H9 (cell line): ENCODE results near the gene EVPL. TPM values are rescaled to one million over a fixed set of nuclear protein-coding genes. Genes with fewer than 3 reads are reported as not detected.
A peak's percentile ranks its signal among the peaks of the same experiment; 100 is the strongest.

Experiments used
- DNase-seq: peaks from one replicate; pipeline ENCODE4 v3.0.0-alpha.2; 2017
- H2AFZ ChIP-seq: one replicate; pipeline ENCODE4 v1.6.1; 2013; ENCODE audit warnings: mild to moderate bottlenecking, low read length, control low read depth, moderate library complexity
- H2AK5ac ChIP-seq: 2 replicates; pipeline ENCODE4 v1.6.1; 2013; ENCODE audit warnings: low read length, control low read depth, mixed read lengths; ENCODE audit not compliant: insufficient read length
- H2BK120ac ChIP-seq: one replicate; pipeline ENCODE4 v1.6.1; 2013; ENCODE audit warnings: low read depth, mild to moderate bottlenecking, low read length, control low read depth, inconsistent platforms; ENCODE audit not compliant: poor library complexity, severe bottlenecking
- H2BK12ac ChIP-seq: 2 replicates; pipeline ENCODE4 v1.6.1; 2013; ENCODE audit warnings: low read length, control low read depth, mixed read lengths, low read depth; ENCODE audit not compliant: insufficient read length
- H2BK15ac ChIP-seq: 2 replicates; pipeline ENCODE4 v1.6.1; 2013; ENCODE audit warnings: low read depth, low read length, control low read depth
- H2BK20ac ChIP-seq: one replicate; pipeline ENCODE4 v1.6.1; 2013; ENCODE audit warnings: low read depth, mild to moderate bottlenecking, low read length, control low read depth, inconsistent platforms; ENCODE audit not compliant: poor library complexity, severe bottlenecking
- H2BK5ac ChIP-seq: 2 replicates; pipeline ENCODE4 v1.6.1; 2013; ENCODE audit warnings: low read length, control low read depth, mixed read lengths; ENCODE audit not compliant: insufficient read length
- H3K14ac ChIP-seq: 2 replicates; pipeline ENCODE4 v1.6.1; 2013; ENCODE audit warnings: low read length, control low read depth; ENCODE audit not compliant: insufficient read depth
- H3K18ac ChIP-seq: 2 replicates; pipeline ENCODE4 v1.6.1; 2013; ENCODE audit warnings: low read depth, mild to moderate bottlenecking, mixed read lengths, low read length, control low read depth; ENCODE audit not compliant: insufficient read length
- H3K23ac ChIP-seq: 2 replicates; pipeline ENCODE4 v1.6.1; 2013; ENCODE audit warnings: low read length, control low read depth, mixed read lengths, low read depth; ENCODE audit not compliant: insufficient read length
- H3K23me2 ChIP-seq: 2 replicates; pipeline ENCODE4 v1.6.1; 2013; ENCODE audit warnings: low read depth, mild to moderate bottlenecking, mixed read lengths, low read length, control low read depth; ENCODE audit not compliant: insufficient read length, poor library complexity, severe bottlenecking
- H3K27ac ChIP-seq: 2 replicates; pipeline ENCODE4 v1.5.1; 2013; ENCODE audit warnings: low read length, control low read depth, mixed read lengths, low read depth; ENCODE audit not compliant: insufficient read length
- H3K27me3 ChIP-seq: 2 replicates; pipeline ENCODE4 v1.6.1; 2013; ENCODE audit warnings: low read length, control low read depth, inconsistent platforms; ENCODE audit not compliant: insufficient read depth
- H3K4ac ChIP-seq: 2 replicates; pipeline ENCODE4 v1.6.1; 2013; ENCODE audit warnings: low read depth, mild to moderate bottlenecking, control low read depth, inconsistent platforms, low read length, moderate library complexity
- H3K4me1 ChIP-seq: 2 replicates; pipeline ENCODE4 v1.6.1; 2013; ENCODE audit warnings: low read length, control low read depth, inconsistent platforms; ENCODE audit not compliant: insufficient read depth
- H3K4me2 ChIP-seq: 2 replicates; pipeline ENCODE4 v1.6.1; 2013; ENCODE audit warnings: low read length, control low read depth, mixed read lengths; ENCODE audit not compliant: insufficient read length, insufficient read depth
- H3K56ac ChIP-seq: 2 replicates; pipeline ENCODE4 v1.6.1; 2013; ENCODE audit warnings: low read depth, mild to moderate bottlenecking, mixed read lengths, low read length, control low read depth; ENCODE audit not compliant: insufficient read length
- H3K79me1 ChIP-seq: 2 replicates; pipeline ENCODE4 v1.6.1; 2013; ENCODE audit warnings: low read depth, mild to moderate bottlenecking, moderate library complexity, low read length, control low read depth, inconsistent platforms; ENCODE audit not compliant: insufficient read depth, poor library complexity, severe bottlenecking
- H3K79me2 ChIP-seq: 2 replicates; pipeline ENCODE4 v1.6.1; 2013; ENCODE audit warnings: low read length, control low read depth, inconsistent platforms; ENCODE audit not compliant: insufficient read depth
- H3K9ac ChIP-seq: 2 replicates; pipeline ENCODE4 v1.6.1; 2013; ENCODE audit warnings: low read length, control low read depth, mixed read lengths; ENCODE audit not compliant: insufficient read length; ENCODE audit errors: extremely low read depth
- H3K9me3 ChIP-seq: one replicate; pipeline ENCODE4 v1.6.1; 2013; ENCODE audit warnings: low read depth, low read length, inconsistent platforms; ENCODE audit not compliant: control insufficient read depth
- H3T11ph ChIP-seq: one replicate; pipeline ENCODE4 v1.6.1; 2013; ENCODE audit warnings: mild to moderate bottlenecking, low read length, control low read depth, inconsistent platforms
- H4K20me1 ChIP-seq: one replicate; pipeline ENCODE4 v1.6.1; 2013; ENCODE audit not compliant: control insufficient read depth, insufficient read length, insufficient read depth
- H4K5ac ChIP-seq: 2 replicates; pipeline ENCODE4 v1.6.1; 2013; ENCODE audit warnings: low read depth, mild to moderate bottlenecking, mixed read lengths, low read length, control low read depth; ENCODE audit not compliant: insufficient read length
- H4K8ac ChIP-seq: replicated peaks from 2 replicates; pipeline ENCODE4 v1.6.1; 2013; ENCODE audit warnings: low read length, control low read depth, mixed read lengths, low read depth; ENCODE audit not compliant: insufficient read length
- H4K91ac ChIP-seq: 2 replicates; pipeline ENCODE4 v1.6.1; 2013; ENCODE audit warnings: low read depth, mild to moderate bottlenecking, moderate library complexity, mixed read lengths, low read length, control low read depth; ENCODE audit not compliant: insufficient read length
- H3K27ac Mint-ChIP-seq, 3 experiments: 2 replicates in 2 of 3; 3 replicates in 1 of 3; pipeline ENCODE4 v1.8.0; 2020 to 2021; ENCODE audit warnings: mixed read lengths in 3 of 3, mild to moderate bottlenecking in 1 of 3, moderate library complexity in 1 of 3
- H3K27me3 Mint-ChIP-seq: 2 replicates; pipeline ENCODE4 v1.8.0; 2021; ENCODE audit warnings: low read depth, mild to moderate bottlenecking, moderate library complexity, mixed read lengths
- H3K36me3 Mint-ChIP-seq, 3 experiments: 2 replicates in 2 of 3; 3 replicates in 1 of 3; pipeline ENCODE4 v1.8.0; 2020 to 2021; ENCODE audit warnings: low read depth in 3 of 3, mixed read lengths in 3 of 3; ENCODE audit not compliant: insufficient read depth in 1 of 3
- H3K4me1 Mint-ChIP-seq, 2 experiments: 2 replicates each; pipeline ENCODE4 v1.8.0; 2020; ENCODE audit warnings: mixed read lengths in 2 of 2
- H3K4me3 Mint-ChIP-seq, 2 experiments: 2 replicates in 1 of 2; 3 replicates in 1 of 2; pipeline ENCODE4 v1.8.0; 2020 to 2021; ENCODE audit warnings: mild to moderate bottlenecking in 2 of 2, mixed read lengths in 2 of 2, moderate library complexity in 1 of 2
- H3K9me3 Mint-ChIP-seq, 2 experiments: 2 replicates in 1 of 2; 3 replicates in 1 of 2; pipeline ENCODE4 v1.8.0; 2020; ENCODE audit warnings: mild to moderate bottlenecking in 2 of 2, mixed read lengths in 2 of 2, moderate library complexity in 1 of 2
- WGBS: extraction: QIAGEN DNeasy Blood & Tissue Kit; methylation state at CpG from one replicate; pipeline ENCODE4 v1.1.7; 2013; ENCODE audit warnings: missing lambda C conversion rate, low lambda C conversion rate, mixed read lengths; ENCODE audit not compliant: insufficient read length; ENCODE audit errors: extremely low coverage; 5-methylcytosine and 5-hydroxymethylcytosine counted together
- total RNA-seq: library from RNA; stranded (reverse); gene quantifications from 2 replicates; pipeline ENCODE4 v1.2.1, GENCODE V29; 2021
- TF ChIP-seq, protein P1 (sequence below): fragments of 200-600 bp; sonication (generic); conservative IDR thresholded peaks from 3 replicates; pipeline ENCODE4 v1.8.0; 2021; ENCODE audit warnings: antibody characterized with exemption, mild to moderate bottlenecking

The EVPL gene
- total RNA-seq, 1 experiment from 2014 or later, result 0.48 TPM

DNA sequence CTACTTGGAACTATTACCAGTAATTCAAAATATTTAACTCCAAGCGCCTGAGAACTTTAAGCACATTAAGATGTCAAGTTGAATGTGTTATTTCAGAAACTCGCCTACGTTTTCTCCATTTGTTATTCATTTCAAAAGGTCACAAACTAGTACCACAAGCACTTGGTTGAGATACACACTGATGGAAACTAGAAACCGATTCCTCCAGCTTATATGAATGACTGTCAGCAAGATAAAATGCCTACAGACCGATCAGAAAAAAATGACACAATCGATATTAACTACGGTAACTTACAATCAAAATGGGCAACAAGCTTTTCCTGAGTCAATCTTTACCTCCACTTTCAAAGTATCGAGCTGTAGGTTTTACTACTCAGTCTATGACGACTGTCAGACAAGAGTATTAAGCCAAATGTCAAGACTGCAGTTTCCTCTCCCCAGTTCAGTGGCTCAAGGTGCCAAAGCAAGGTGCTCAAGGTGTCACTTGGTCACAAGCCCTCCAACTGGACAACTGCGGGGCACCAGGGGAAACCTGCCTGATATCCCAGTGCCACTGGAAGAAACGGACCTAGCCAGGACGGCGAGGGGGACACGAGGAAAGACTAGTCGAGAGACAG lies 44.5 kb upstream of the EVPL start:
- H3K9ac ChIP-seq, result peak overlapping the region; percentile 92
- peaks cover 33% of the 10 kb centered on the region in 2 experiments for H3K4me1 Mint-ChIP-seq
- peak overlapping the region; percentile 27 to 90 (median 62); a peak in 6 of 7 replicates for H3K27ac Mint-ChIP-seq
- H3K56ac ChIP-seq, result no peak overlapping the region
- H3K36me3 Mint-ChIP-seq, result peaks cover 3 to 20% (median 11%) of the 10 kb centered on the region in 3 experiments; a peak in 6 of 7 replicates
- H3K23me2 ChIP-seq, result peaks cover 23% of the 10 kb centered on the region
- no peak overlapping the region for H2BK120ac ChIP-seq
- H3K27me3 Mint-ChIP-seq, result peaks cover 37% of the 10 kb centered on the region
- H2AK5ac ChIP-seq, result no peak overlapping the region
- no peaks in the 10 kb centered on the region for H3K9me3 ChIP-seq
- no CpG with 5 or more reads among the region's 15 CpGs for WGBS
- H2AFZ ChIP-seq, result no peak overlapping the region
- no peak overlapping the region for H3K23ac ChIP-seq
- H3K9me3 Mint-ChIP-seq, result peaks cover 0 to 3% of the 10 kb centered on the region in 2 experiments; a peak in 1 of 5 replicates
- no peak overlapping the region for H3T11ph ChIP-seq
- no peak for DNase-seq
- peaks cover 31% of the 10 kb centered on the region for H3K27me3 ChIP-seq
- H4K20me1 ChIP-seq, result no peaks in the 10 kb centered on the region
- H4K5ac ChIP-seq, result no peak overlapping the region
- no peak overlapping the region for H4K8ac ChIP-seq
- no peak overlapping the region for H2BK15ac ChIP-seq
- H3K4me3 Mint-ChIP-seq, result peak overlapping the region; percentile 93
- no peak overlapping the region for H2BK12ac ChIP-seq
- no peak overlapping the region for H2BK5ac ChIP-seq
- H4K91ac ChIP-seq, result no peak overlapping the region
- no peak overlapping the region for H3K27ac ChIP-seq
- H2BK20ac ChIP-seq, result no peak overlapping the region
- H3K79me1 ChIP-seq, result no peaks in the 10 kb centered on the region
- no peak overlapping the region for H3K18ac ChIP-seq
- H3K4ac ChIP-seq, result no peak overlapping the region
- TF ChIP-seq, protein P1, sequence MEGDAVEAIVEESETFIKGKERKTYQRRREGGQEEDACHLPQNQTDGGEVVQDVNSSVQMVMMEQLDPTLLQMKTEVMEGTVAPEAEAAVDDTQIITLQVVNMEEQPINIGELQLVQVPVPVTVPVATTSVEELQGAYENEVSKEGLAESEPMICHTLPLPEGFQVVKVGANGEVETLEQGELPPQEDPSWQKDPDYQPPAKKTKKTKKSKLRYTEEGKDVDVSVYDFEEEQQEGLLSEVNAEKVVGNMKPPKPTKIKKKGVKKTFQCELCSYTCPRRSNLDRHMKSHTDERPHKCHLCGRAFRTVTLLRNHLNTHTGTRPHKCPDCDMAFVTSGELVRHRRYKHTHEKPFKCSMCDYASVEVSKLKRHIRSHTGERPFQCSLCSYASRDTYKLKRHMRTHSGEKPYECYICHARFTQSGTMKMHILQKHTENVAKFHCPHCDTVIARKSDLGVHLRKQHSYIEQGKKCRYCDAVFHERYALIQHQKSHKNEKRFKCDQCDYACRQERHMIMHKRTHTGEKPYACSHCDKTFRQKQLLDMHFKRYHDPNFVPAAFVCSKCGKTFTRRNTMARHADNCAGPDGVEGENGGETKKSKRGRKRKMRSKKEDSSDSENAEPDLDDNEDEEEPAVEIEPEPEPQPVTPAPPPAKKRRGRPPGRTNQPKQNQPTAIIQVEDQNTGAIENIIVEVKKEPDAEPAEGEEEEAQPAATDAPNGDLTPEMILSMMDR, result no peak
- H3K79me2 ChIP-seq, result peaks cover 3% of the 10 kb centered on the region; the same call in 1 of the 2 replicates
- H3K4me1 ChIP-seq, result no peaks in the 10 kb centered on the region
- peak overlapping the region; percentile 100 for H3K4me2 ChIP-seq
- H3K14ac ChIP-seq, result no peak overlapping the region; the same call in 1 of the 2 replicates
